H9 (cell line): ENCODE measurements around the gene HADH. TPM values are rescaled to one million over a fixed set of nuclear protein-coding genes. Genes with fewer than 3 reads are reported as not detected.

ENCODE experiments used
- DNase-seq: peaks from one replicate; pipeline ENCODE4 v3.0.0-alpha.2; 2017
- H2AFZ ChIP-seq: one replicate; pipeline ENCODE4 v1.6.1; 2013; ENCODE audit warnings: mild to moderate bottlenecking, low read length, control low read depth, moderate library complexity
- H2AK5ac ChIP-seq: 2 replicates; pipeline ENCODE4 v1.6.1; 2013; ENCODE audit warnings: low read length, control low read depth, mixed read lengths; ENCODE audit not compliant: insufficient read length
- H2BK120ac ChIP-seq: one replicate; pipeline ENCODE4 v1.6.1; 2013; ENCODE audit warnings: low read depth, mild to moderate bottlenecking, low read length, control low read depth, inconsistent platforms; ENCODE audit not compliant: poor library complexity, severe bottlenecking
- H2BK12ac ChIP-seq: 2 replicates; pipeline ENCODE4 v1.6.1; 2013; ENCODE audit warnings: low read length, control low read depth, mixed read lengths, low read depth; ENCODE audit not compliant: insufficient read length
- H2BK15ac ChIP-seq: 2 replicates; pipeline ENCODE4 v1.6.1; 2013; ENCODE audit warnings: low read depth, low read length, control low read depth
- H2BK20ac ChIP-seq: one replicate; pipeline ENCODE4 v1.6.1; 2013; ENCODE audit warnings: low read depth, mild to moderate bottlenecking, low read length, control low read depth, inconsistent platforms; ENCODE audit not compliant: poor library complexity, severe bottlenecking
- H2BK5ac ChIP-seq: 2 replicates; pipeline ENCODE4 v1.6.1; 2013; ENCODE audit warnings: low read length, control low read depth, mixed read lengths; ENCODE audit not compliant: insufficient read length
- H3K14ac ChIP-seq: 2 replicates; pipeline ENCODE4 v1.6.1; 2013; ENCODE audit warnings: low read length, control low read depth; ENCODE audit not compliant: insufficient read depth
- H3K18ac ChIP-seq: 2 replicates; pipeline ENCODE4 v1.6.1; 2013; ENCODE audit warnings: low read depth, mild to moderate bottlenecking, mixed read lengths, low read length, control low read depth; ENCODE audit not compliant: insufficient read length
- H3K23ac ChIP-seq: 2 replicates; pipeline ENCODE4 v1.6.1; 2013; ENCODE audit warnings: low read length, control low read depth, mixed read lengths, low read depth; ENCODE audit not compliant: insufficient read length
- H3K23me2 ChIP-seq: 2 replicates; pipeline ENCODE4 v1.6.1; 2013; ENCODE audit warnings: low read depth, mild to moderate bottlenecking, mixed read lengths, low read length, control low read depth; ENCODE audit not compliant: insufficient read length, poor library complexity, severe bottlenecking
- H3K27ac ChIP-seq: 2 replicates; pipeline ENCODE4 v1.5.1; 2013; ENCODE audit warnings: low read length, control low read depth, mixed read lengths, low read depth; ENCODE audit not compliant: insufficient read length
- H3K27me3 ChIP-seq: 2 replicates; pipeline ENCODE4 v1.6.1; 2013; ENCODE audit warnings: low read length, control low read depth, inconsistent platforms; ENCODE audit not compliant: insufficient read depth
- H3K4ac ChIP-seq: 2 replicates; pipeline ENCODE4 v1.6.1; 2013; ENCODE audit warnings: low read depth, mild to moderate bottlenecking, control low read depth, inconsistent platforms, low read length, moderate library complexity
- H3K4me1 ChIP-seq: 2 replicates; pipeline ENCODE4 v1.6.1; 2013; ENCODE audit warnings: low read length, control low read depth, inconsistent platforms; ENCODE audit not compliant: insufficient read depth
- H3K4me2 ChIP-seq: 2 replicates; pipeline ENCODE4 v1.6.1; 2013; ENCODE audit warnings: low read length, control low read depth, mixed read lengths; ENCODE audit not compliant: insufficient read length, insufficient read depth
- H3K56ac ChIP-seq: 2 replicates; pipeline ENCODE4 v1.6.1; 2013; ENCODE audit warnings: low read depth, mild to moderate bottlenecking, mixed read lengths, low read length, control low read depth; ENCODE audit not compliant: insufficient read length
- H3K79me1 ChIP-seq: 2 replicates; pipeline ENCODE4 v1.6.1; 2013; ENCODE audit warnings: low read depth, mild to moderate bottlenecking, moderate library complexity, low read length, control low read depth, inconsistent platforms; ENCODE audit not compliant: insufficient read depth, poor library complexity, severe bottlenecking
- H3K79me2 ChIP-seq: 2 replicates; pipeline ENCODE4 v1.6.1; 2013; ENCODE audit warnings: low read length, control low read depth, inconsistent platforms; ENCODE audit not compliant: insufficient read depth
- H3K9ac ChIP-seq: 2 replicates; pipeline ENCODE4 v1.6.1; 2013; ENCODE audit warnings: low read length, control low read depth, mixed read lengths; ENCODE audit not compliant: insufficient read length; ENCODE audit errors: extremely low read depth
- H3K9me3 ChIP-seq: one replicate; pipeline ENCODE4 v1.6.1; 2013; ENCODE audit warnings: low read depth, low read length, inconsistent platforms; ENCODE audit not compliant: control insufficient read depth
- H3T11ph ChIP-seq: one replicate; pipeline ENCODE4 v1.6.1; 2013; ENCODE audit warnings: mild to moderate bottlenecking, low read length, control low read depth, inconsistent platforms
- H4K20me1 ChIP-seq: one replicate; pipeline ENCODE4 v1.6.1; 2013; ENCODE audit not compliant: control insufficient read depth, insufficient read length, insufficient read depth
- H4K5ac ChIP-seq: 2 replicates; pipeline ENCODE4 v1.6.1; 2013; ENCODE audit warnings: low read depth, mild to moderate bottlenecking, mixed read lengths, low read length, control low read depth; ENCODE audit not compliant: insufficient read length
- H4K8ac ChIP-seq: replicated peaks from 2 replicates; pipeline ENCODE4 v1.6.1; 2013; ENCODE audit warnings: low read length, control low read depth, mixed read lengths, low read depth; ENCODE audit not compliant: insufficient read length
- H4K91ac ChIP-seq: 2 replicates; pipeline ENCODE4 v1.6.1; 2013; ENCODE audit warnings: low read depth, mild to moderate bottlenecking, moderate library complexity, mixed read lengths, low read length, control low read depth; ENCODE audit not compliant: insufficient read length
- H3K27ac Mint-ChIP-seq, 3 experiments: 2 replicates in 2 of 3; 3 replicates in 1 of 3; pipeline ENCODE4 v1.8.0; 2020 to 2021; ENCODE audit warnings: mixed read lengths in 3 of 3, mild to moderate bottlenecking in 1 of 3, moderate library complexity in 1 of 3
- H3K27me3 Mint-ChIP-seq: 2 replicates; pipeline ENCODE4 v1.8.0; 2021; ENCODE audit warnings: low read depth, mild to moderate bottlenecking, moderate library complexity, mixed read lengths
- H3K36me3 Mint-ChIP-seq, 3 experiments: 2 replicates in 2 of 3; 3 replicates in 1 of 3; pipeline ENCODE4 v1.8.0; 2020 to 2021; ENCODE audit warnings: low read depth in 3 of 3, mixed read lengths in 3 of 3; ENCODE audit not compliant: insufficient read depth in 1 of 3
- H3K4me1 Mint-ChIP-seq, 2 experiments: 2 replicates each; pipeline ENCODE4 v1.8.0; 2020; ENCODE audit warnings: mixed read lengths in 2 of 2
- H3K4me3 Mint-ChIP-seq, 2 experiments: 2 replicates in 1 of 2; 3 replicates in 1 of 2; pipeline ENCODE4 v1.8.0; 2020 to 2021; ENCODE audit warnings: mild to moderate bottlenecking in 2 of 2, mixed read lengths in 2 of 2, moderate library complexity in 1 of 2
- H3K9me3 Mint-ChIP-seq, 2 experiments: 2 replicates in 1 of 2; 3 replicates in 1 of 2; pipeline ENCODE4 v1.8.0; 2020; ENCODE audit warnings: mild to moderate bottlenecking in 2 of 2, mixed read lengths in 2 of 2, moderate library complexity in 1 of 2
- CTCF ChIP-seq: fragments of 200-600 bp; sonication (generic); conservative IDR thresholded peaks from 3 replicates; pipeline ENCODE4 v1.8.0; 2021; ENCODE audit warnings: antibody characterized with exemption, mild to moderate bottlenecking
- WGBS: extraction: QIAGEN DNeasy Blood & Tissue Kit; methylation state at CpG from one replicate; pipeline ENCODE4 v1.1.7; 2013; ENCODE audit warnings: missing lambda C conversion rate, low lambda C conversion rate, mixed read lengths; ENCODE audit not compliant: insufficient read length; ENCODE audit errors: extremely low coverage; 5-methylcytosine and 5-hydroxymethylcytosine counted together
- total RNA-seq: library from RNA; stranded (reverse); gene quantifications from 2 replicates; pipeline ENCODE4 v1.2.1, GENCODE V29; 2021

HADH gene
- total RNA-seq, 1 experiment from 2014 or later, result 44.4 TPM

DNA sequence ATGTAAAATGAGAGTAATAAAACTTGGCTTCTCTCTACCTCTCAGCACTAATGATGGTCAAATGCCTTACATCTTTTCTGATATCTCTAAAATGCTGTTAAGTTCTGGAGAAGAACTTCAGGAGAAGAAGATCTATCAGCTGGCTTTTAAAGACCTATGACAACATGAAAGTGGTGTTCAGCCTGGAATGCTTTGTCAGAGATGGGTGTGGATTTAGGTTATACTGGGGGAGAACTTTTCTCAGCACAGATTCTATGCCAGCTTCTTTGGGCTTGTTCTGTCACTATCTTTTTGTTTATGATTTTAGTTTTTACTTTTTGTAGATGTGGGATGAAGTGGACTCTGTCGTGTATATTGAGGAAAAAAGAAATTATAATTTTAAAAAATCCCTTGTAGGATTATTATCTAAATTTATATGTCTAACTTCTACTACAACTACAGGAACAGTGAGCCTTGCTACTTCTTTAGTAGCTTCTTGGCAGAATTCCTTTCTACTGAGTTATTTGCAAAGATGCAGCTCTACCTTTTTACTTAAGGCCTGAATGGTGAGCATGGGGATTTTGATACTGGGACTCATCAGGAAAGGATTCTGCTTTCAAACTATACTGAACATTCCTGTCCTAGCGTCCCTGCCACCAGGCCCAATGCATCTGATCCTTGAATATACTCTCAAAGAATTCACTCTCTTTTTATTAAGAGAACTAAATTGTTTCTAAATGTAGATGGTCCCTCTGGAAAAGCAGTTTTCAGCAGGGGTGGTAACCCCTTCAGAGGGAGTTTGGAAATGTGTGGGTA lies 38.7 kb upstream of the HADH start:
- Mint-ChIP-seq H3K36me3 (peaks cover 7 to 52% (median 34%) of the 10 kb centered on the region in 3 experiments; a peak in 6 of 7 replicates), H3K4me3 (no peak overlapping the region), H3K9me3 (peaks cover 7 to 9% of the 10 kb centered on the region in 2 experiments), H3K4me1 (no peaks in the 10 kb centered on the region), H3K27me3 (no peaks in the 10 kb centered on the region), H3K27ac (no peak overlapping the region)
- H3K23me2 ChIP-seq, result no peaks in the 10 kb centered on the region
- H3K79me2 ChIP-seq, result no peaks in the 10 kb centered on the region
- no peak overlapping the region for H2BK20ac ChIP-seq
- H4K20me1 ChIP-seq, result no peaks in the 10 kb centered on the region
- H3T11ph ChIP-seq, result no peak overlapping the region
- no peak overlapping the region for H3K27ac ChIP-seq
- no peak overlapping the region for H2BK15ac ChIP-seq
- no peak overlapping the region for H4K8ac ChIP-seq
- H3K4me2 ChIP-seq, result no peak overlapping the region
- no peak overlapping the region for H2AFZ ChIP-seq
- H3K27me3 ChIP-seq, result no peaks in the 10 kb centered on the region
- no peak overlapping the region for H4K5ac ChIP-seq
- no peak for DNase-seq
- H3K4ac ChIP-seq, result no peak overlapping the region
- no peak overlapping the region for H2AK5ac ChIP-seq
- H3K23ac ChIP-seq, result no peak overlapping the region
- no CpG with 5 or more reads among the region's 2 CpGs for WGBS
- H2BK12ac ChIP-seq, result no peak overlapping the region
- no peak overlapping the region for H4K91ac ChIP-seq
- H3K56ac ChIP-seq, result no peak overlapping the region
- H2BK120ac ChIP-seq, result no peak overlapping the region
- no peaks in the 10 kb centered on the region for H3K79me1 ChIP-seq
- no peaks in the 10 kb centered on the region for H3K9me3 ChIP-seq
- H2BK5ac ChIP-seq, result no peak overlapping the region
- no peak overlapping the region for H3K14ac ChIP-seq
- H3K4me1 ChIP-seq, result no peaks in the 10 kb centered on the region
- TF ChIP-seq CTCF, result no peak
- no peak overlapping the region for H3K9ac ChIP-seq
- H3K18ac ChIP-seq, result no peak overlapping the region
